Head of caudate nucleus (tissue), 42 donors: ENCODE measurements around the gene EOLA2.
A peak's percentile ranks its signal among the peaks of the same experiment; 100 is the strongest.
"Not testable (repeated sequence)": the region's sequence is repeated elsewhere in the genome, so short reads cannot be mapped to it uniquely, and the experiment has no call there.

Experiments used
- DNase-seq, 42 donors: peaks; one replicate each; pipeline versions ENCODE4 v3.0.0 to v3.0.0-alpha.2; 2020 to 2021; ENCODE audit warnings: mixed read lengths in 7 of 42
- intact Hi-C: fragments of 100-400 bp; cut with DNase I; formaldehyde crosslinking; loops from one replicate; pipeline ENCODE4 v1.15.0; 2022

EOLA2 gene

DNA sequence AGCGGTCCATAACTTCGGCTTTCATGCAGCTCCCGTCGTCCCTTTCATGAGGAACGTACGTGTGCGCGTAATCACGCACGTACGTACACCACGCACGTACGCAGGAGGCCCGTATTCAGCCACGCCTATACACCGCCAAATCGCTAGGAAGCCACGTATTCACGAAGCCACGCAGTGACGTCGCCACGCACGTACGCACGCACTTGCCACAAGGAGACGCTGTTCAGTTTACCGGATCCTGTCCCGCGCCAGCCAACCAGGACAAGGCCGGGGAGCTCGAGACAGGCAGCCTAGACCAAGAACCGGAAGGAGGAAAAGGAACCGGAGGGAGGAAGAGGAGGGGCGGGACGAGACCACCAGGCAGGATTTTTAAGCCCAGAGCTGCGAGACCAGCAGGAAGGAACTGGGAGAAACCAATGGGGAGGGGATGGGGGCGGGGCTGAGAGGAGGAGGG, at the start of gene EOLA2:
TSS of gene EOLA2 (minus strand) at position 65 of the 454 bp plus-strand sequence. CDS start 4,617 bp downstream, outside the sequence.
- intact Hi-C loops: no loop called here
- peak; percentile 86 to 98 (median 93) for DNase-seq

DNA sequence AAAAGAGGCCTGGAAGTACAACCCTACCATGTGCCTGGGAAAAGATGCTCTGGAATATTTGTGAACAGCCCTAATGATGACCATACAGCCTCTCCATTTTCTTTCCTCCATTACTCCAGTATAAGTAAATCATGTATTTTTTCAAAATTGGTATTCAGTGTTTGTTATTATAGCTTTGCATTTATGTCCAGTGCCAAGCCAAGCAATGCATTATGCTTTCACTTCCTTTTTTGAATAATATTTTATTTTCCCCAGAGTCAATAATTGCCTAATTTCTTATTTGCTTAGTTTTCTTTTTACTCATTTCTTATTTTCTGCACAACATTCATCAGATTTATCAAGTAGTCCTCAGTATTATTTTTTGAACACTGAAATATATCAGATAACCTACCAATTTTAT, 49.3 kb upstream of the EOLA2 start:
- no peak for DNase-seq
- intact Hi-C loops: no loop called here

GRCh38 chrX:149984411-149984810, 46.1 kb upstream of the EOLA2 start:
- intact Hi-C loops: no loop called here
- no peak for DNase-seq

DNA sequence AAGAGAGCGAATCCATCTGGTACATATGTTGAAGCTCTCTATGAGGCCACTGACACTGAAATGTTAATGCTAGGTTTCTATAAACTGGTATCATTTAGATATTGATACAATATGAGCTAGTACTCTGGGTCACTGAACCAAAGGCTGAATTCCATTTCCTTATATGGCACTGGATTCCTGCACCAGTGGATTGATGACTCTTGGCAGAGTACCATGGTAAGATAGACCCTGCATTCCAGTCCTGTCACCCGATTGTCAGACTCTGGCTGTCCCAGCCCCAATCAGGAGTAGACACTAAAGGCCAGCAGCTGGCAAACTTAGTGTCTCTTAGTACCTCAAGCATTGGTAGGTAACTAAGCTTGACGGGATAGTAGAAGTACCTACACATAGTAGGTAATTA, 44.0 kb upstream of the EOLA2 start:
- no peak for DNase-seq
- intact Hi-C loops: no loop called here

DNA sequence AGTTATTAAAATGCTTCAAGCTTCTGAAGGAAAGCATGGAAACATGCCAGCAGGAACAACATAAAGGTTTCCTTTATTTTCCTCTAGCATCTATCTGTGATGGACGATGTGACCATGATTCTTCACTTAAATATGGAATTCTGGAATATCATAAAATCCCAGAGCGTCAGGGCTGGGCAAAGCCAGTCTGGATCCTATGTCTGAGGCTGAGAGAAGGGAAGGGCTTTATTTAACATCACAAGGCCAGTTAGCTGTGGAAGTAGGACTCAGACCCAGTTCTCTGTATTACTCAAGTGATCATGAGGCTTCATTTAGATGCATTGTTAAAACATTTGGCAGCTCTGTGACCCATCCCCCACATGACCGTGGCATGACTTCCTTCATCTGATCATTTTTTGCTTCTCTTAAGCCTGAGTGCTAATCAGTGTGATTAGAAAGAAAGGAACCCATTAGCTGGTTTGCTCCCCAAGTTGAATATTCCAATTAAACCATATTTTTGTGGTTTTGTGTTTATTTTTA, 40.9 kb upstream of the EOLA2 start:
- intact Hi-C loops: no loop called here
- DNase-seq: no peak

GRCh38 chrX:149962859-149963757, 24.8 kb upstream of the EOLA2 start:
- intact Hi-C loops: loop anchor here (10.0 kb wide), 2 partner anchors 392 to 752 kb away; no protein-coding TSS in a partner anchor
- DNase-seq: peak; percentile 23 to 80 (median 60)

- DNase-seq: no peak
- intact Hi-C loops: loop anchor here (10.0 kb wide), 2 partner anchors 393 to 753 kb away; no protein-coding TSS in a partner anchor
These were observed 23.7 kb upstream of the EOLA2 start for GRCh38 chrX:149962010-149962409.

DNA sequence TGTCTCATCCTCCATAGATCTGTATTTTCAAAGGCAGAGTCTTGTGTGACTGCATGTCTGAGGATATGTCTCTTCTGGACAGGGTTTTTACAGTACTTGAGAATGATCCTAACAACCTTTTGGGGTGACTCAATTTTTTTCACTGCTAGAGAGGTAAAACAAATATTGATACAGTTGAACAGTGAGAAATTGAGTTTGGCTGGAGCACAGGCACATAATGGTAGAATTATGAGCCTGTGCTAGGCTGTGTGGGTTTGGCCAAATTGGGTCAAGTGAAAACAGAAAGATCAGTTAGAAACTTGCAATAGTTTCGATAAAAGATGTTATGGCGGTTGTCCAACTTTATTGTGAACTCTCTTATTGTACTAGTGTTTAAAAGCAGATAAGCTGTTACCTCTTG, 23.3 kb upstream of the EOLA2 start:
- no peak for DNase-seq
- intact Hi-C loops: loop anchor here (10.0 kb wide), 2 partner anchors 393 to 753 kb away; no protein-coding TSS in a partner anchor

GRCh38 chrX:149950681-149951080, 12.4 kb upstream of the EOLA2 start:
- intact Hi-C loops: no loop called here
- DNase-seq: peak in 10 of 42 donors; percentile 2 to 42 (median 18)

- DNase-seq: no peak
- intact Hi-C loops: no loop called here
These were observed 11.6 kb upstream of the EOLA2 start for GRCh38 chrX:149949743-149950436.

GRCh38 chrX:149948016-149948415, 9.7 kb upstream of the EOLA2 start:
- DNase-seq: no peak
- intact Hi-C loops: no loop called here

DNA sequence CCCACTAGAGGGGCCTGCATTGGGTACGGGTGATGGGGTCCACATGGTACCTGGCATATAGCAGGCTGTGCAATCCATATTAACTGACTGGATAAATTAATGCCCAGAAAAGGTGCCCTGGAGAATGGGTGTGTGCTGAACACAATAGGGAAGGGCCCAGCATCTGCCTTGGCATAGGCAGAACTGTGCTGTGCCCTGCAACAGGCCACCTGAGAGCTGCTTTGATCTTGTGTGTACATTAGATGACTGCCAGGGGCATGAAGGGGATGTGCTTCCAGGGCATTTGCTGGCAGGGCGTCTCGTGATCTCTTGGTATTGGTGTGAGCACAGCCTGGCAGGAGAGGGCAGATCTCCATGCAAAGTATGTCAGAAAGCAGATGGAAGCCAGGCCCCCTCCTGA, 8.6 kb upstream of the EOLA2 start:
- DNase-seq, intact Hi-C loops: not testable (repeated sequence)

GRCh38 chrX:149945820-149946219, 7.5 kb upstream of the EOLA2 start:
- DNase-seq, intact Hi-C loops: not testable (repeated sequence)

DNA sequence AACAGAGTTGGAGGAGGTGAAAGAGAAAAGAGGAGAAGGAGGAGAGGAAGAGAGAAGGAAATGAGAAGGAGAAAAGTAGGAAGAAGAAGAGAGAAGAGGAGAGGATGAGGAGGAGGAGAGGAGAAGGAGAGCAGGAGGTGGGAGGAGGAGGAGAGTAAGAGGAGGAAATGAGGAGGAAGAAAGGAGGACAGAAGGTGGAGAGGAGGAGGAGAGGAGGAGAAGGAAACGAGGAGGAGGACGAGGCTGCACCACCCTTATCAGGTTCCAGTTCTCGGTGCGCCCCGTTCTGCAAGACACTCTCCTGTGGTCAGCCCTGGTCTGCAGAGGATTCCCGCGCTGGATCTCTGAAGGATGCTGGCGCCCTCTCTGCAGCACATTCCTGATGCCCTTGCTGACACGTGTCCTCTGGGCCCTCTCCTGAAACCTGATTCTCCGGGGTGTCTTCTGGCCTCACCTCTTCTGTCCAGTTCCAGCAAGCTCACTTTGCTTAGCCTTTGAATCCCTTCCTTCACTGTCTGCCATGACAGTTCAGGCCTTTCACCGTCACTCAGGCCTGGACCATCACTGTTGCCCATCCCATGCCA, 6.9 kb upstream of the EOLA2 start:
- intact Hi-C loops, DNase-seq: not testable (repeated sequence)

GRCh38 chrX:149940674-149941024, 2.4 kb upstream of the EOLA2 start:
- DNase-seq, intact Hi-C loops: not testable (repeated sequence)

DNA sequence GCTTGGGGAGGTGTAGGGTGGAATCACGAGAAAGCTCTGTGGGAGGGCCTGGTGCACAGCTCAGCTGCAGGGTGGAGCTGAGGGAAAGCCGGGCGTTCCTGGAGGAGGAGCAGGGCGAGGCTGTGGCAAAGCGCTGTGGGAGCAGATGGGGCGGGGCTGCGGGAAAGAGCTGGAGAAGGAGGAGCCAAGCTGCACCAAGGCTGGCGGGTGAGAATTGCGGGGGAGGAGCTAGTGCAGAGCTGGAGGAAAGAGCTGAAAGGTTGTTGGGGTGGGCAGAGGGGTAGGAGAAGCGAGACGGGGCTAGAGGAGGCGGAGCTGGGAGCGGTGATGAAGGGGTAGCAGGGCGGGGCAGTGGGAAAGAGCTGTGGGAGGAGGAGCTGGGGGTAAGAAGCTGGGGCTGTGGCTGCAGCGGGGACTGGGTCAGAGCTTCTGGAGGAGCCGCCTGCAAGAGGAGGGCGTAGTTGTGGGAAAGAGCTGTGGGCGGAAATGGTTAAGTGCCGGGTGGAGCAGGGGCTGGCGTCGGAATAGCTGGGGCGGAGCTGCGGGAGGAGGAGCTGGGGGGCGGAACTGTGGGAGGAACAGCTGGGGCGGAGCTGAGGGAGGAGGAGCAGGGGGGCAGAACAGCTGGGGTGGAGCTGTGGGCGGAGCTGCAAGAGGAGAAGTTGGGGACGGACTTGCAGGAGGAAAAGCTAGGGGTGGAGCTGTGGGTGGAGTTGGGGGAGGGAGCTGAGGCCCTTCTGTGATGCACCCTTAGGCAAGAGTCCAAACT, 1.8 kb upstream of the EOLA2 start:
- DNase-seq: peak; percentile 74 to 98 (median 92)
- intact Hi-C loops: no loop called here

DNA sequence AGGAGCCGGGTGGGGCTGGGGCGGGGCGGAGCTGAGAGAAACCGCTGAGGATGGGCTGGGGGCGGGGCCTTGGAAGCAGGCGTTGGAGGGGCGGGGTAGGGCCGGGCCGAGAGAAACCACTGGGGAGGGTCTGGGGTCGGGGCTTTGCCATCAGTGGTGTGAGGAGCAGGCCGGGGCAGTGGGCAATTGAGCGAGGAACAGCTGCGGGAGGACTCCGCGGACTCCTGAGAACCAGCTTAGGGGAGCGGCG, 1.3 kb upstream of the EOLA2 start:
- intact Hi-C loops: no loop called here
- DNase-seq: no peak

DNA sequence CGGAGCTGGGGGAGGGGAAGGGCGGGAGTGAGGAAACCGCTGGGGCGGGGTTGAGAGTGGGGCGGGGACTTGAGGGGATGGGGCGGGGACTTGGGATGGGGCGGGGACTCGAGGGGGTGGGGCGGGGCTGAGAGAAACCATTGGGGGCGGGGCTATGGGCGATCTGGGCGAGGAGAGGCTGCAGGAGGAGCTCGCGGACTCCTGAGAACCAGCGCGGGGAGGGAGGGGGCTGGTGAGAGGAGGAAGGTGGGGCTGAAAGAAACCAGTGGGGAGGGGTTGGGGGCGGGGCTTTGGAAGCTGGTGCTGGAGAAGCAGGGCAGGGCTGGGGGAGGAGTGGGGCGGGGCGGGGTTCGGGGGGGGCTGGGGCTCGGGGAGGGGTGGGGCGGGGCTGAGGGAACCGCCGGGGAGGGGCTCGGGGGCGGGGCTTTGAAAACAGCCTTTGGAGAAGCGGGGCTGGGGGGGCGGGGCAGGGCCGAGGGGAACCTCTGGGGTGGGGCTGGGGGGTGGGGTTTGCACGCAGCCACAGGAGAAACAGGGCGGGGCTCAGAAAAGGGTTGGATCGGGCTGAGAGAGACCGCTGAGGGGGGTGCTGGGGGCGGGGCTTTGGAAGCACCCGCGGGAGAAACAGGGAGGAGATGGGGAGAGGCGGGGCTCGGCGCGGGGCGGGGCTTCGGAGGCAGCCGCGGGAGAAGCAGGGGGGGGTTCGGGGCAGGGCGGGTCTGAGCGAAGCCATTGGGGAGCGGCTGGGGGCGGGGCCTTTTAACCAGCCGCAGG, 777 bp upstream of the EOLA2 start:
- intact Hi-C loops: no loop called here
- DNase-seq: peak; percentile 82 to 98 (median 93)
